Sciatic nerve (tissue), 2 donors: ENCODE results near the gene DDR1. TPM values are rescaled to one million over a fixed set of nuclear protein-coding genes. Genes with fewer than 3 reads are reported as not detected.

Experiments used
- ATAC-seq: fragments of 200-7000 bp; cut with Tn5 transposase; one replicate; pipeline ENCODE4 v1.9.1; 2020; ENCODE audit warnings: mild to moderate bottlenecking, moderate library complexity
- DNase-seq: peaks from one replicate; pipeline ENCODE4 v3.0.0-alpha.2; 2020; ENCODE audit warnings: low spot score
- intact Hi-C: fragments of 100-400 bp; cut with DNase I; formaldehyde crosslinking; loops from one replicate; pipeline ENCODE4 v1.14.2; 2022
- total RNA-seq: library from RNA; stranded (reverse); fragmentation: NEBNext Ultra II Directional; extraction: Animal tissue kit (Norgen Biotek cat#: 25700); gene quantifications from one replicate; pipeline ENCODE4 v1.2.1, GENCODE V29; 2021
- donor health status: DM: no; HTN: no; CAD: no.
- donor health status: DM: no; HTN: no; CAD: no.

The DDR1 gene
- total RNA-seq, 1 donor from 2014 or later: 93.5 TPM

DNA sequence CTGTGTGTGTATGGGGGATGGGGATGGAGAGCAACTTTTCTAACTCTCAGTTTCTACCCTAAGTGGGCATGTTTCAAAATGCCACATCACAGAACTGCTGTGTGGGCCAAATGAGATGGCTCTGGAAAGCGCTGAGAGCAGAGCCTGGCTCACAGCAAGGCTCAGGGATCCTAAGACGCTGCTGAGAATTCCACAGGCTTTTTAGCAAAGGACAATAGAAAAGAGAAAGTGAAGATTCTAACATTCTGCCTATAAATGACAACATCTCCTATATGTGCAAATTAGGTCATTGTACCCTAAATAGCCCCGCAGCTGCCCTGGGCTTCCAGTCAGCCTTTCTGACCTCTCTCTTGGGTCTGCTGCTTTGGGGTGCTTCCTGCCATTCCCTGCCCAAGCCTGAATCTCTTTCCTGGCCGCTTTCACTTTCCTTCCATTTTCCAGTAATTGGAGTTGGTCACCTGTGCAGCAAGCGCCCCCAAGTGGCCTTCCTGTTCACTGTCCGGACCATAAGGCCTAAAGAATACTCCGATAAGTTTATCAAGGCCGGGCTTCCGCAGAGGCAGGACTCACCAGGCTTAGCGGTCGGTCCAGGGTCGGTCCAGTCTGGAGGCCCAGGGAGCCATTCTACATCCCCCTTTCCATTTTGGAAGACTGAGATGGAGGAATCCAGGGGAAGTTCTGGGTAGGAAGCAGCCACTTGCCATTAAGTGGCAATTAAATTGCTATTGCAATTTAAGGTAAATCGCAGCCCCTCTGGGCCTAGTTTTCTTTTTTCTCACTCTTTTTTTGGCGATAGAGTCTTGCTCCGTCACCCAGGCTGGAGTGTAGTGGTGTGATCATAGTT lies 6.7 kb upstream of the DDR1 start:
- DNase-seq (peak; percentile 95), ATAC-seq (peak; percentile 91)
- intact Hi-C loops: no loop called here

DNA sequence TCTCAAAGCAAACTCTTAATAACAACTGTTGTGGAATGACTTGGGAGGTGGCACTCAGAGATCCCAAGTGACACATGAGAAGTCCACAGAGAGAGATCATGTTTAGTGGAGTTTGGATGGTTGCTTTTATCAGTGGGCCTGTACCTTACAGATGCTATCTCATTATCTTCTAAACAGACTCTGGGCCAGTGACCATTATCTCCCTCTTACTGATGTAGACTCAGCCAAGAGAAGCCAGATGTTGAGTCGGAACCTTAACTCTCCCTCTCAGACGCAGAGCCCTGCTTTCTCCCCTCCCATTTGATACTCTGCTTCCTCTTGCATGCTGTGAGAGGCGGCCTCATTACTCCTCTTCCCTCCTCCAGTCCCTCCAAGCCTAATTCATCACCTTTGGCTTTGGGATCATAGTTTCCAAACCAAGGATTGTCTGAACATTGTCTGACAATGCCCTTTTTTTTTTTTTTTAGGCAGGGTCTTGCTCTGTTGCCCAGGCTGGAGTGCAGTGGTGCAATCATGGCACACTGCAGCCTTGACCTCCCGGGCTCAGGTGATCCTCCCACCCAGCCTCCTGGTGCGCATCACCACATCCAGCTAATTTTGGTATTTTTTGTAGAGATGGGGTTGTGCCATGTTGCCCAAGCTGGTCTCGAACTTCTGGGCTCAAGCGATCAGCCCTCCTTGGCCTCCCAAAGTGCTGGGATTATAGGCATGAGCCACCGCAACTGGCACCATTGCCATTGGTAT lies 4.5 kb upstream of the DDR1 start:
- intact Hi-C loops: loop anchor here (5.0 kb wide), 1 partner anchor 53 kb away; no protein-coding TSS in a partner anchor
- ATAC-seq (no peak), DNase-seq (no peak)

DNA sequence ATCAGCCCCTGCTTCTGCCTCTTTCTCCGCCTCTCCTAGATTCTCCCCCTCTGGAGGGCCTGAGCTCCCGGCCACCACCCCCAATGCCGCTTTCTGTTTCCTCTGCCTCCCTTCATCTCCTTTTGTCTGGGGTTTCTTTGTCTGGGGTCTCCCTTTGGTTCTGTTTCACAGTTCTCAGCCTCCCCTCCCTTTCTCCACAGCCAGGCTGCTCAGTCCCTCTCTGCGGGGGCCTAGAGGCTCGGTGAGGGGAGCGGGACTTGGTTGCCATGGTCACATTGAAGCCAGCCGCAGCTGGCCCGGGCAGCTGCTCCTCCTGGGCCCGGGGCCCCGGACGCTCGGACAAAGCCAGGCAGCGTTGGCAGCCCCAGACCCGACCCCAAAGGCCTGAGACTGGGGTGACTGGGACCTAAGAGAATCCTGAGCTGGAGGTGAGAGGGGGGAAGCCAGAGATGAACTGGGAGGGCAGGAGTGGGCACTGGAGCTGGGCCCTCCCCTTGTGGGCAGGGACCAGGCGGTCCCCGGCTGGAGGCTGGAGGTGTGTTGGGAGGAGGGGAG lies 3.5 kb upstream of the DDR1 start:
- no peak for ATAC-seq
- intact Hi-C loops: loop anchor here (5.0 kb wide), 1 partner anchor 53 kb away; no protein-coding TSS in a partner anchor
- DNase-seq: no peak

DNA sequence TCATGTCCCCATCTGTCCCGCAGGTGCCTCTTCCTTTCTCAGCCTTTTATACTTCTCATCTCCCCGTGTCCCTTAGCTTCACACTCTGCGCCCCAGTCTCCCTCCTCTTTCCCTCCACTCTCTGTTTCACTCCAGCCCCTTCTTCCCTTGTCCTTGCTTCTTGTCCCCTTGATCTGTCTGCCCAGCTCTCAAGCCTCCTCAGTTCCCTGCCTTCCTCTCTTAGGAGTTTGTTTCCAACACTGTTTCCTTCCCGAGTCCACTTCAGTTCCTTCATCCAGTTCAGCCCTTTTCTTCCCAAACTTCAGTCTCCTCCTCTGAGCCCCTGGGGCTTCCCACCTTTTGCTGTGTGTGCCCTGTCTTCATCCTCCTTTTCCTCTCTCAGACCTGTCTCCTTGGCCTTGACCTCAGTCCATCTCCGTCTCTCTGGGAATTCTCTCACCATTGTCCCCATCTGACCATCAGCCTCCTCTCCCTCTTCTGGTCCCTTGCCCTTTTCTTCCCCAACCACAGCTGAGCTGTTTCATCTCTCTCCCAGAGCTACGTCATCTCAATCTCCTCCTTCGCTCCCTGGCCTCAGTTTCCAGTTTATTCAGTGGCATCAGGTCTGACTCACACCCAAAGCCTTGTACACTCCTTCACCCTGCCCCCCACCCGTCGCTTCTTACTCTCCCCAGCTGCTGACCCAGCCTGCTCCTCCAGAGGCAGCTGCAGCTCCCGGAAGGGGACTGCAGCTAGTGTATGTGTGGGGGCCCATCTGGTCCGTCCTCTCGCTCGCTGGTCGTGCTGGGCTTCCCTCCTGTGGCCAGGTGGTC lies 2.7 kb upstream of the DDR1 start:
- intact Hi-C loops: loop anchor here (5.0 kb wide), 1 partner anchor 54 kb away; no protein-coding TSS in a partner anchor
- peak; percentile 53 for DNase-seq
- no peak for ATAC-seq

DNA sequence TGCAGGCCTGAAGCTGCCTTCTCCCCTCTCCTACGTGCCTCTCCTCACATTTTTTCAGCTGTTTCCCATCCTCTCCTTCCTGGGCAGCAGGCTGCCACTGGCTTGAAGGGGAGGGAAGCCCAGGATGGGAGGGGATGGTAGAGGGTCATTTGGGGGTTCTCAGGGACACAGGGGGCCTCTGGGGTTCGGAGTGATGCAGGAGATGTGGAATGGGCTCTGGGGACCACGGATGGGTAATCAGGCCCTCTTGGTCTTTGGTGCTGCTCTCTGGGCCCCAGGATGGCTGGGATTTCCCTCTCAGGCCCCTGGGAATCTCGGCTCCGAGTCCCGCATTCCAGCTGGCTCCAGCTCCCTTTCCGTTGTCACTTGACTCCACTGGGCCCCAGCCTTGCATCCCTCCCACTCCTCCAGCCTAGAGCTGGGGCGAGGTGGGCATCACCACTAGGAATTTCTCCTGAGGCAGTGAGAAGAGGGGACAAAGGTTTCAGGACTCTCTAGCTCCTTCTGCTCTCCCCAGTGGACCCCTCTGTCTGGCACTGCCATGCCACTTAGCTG lies 2.0 kb upstream of the DDR1 start:
- DNase-seq (peak; percentile 60), ATAC-seq (no peak)
- intact Hi-C loops: loop anchor here (5.0 kb wide), 1 partner anchor 55 kb away; no protein-coding TSS in a partner anchor

DNA sequence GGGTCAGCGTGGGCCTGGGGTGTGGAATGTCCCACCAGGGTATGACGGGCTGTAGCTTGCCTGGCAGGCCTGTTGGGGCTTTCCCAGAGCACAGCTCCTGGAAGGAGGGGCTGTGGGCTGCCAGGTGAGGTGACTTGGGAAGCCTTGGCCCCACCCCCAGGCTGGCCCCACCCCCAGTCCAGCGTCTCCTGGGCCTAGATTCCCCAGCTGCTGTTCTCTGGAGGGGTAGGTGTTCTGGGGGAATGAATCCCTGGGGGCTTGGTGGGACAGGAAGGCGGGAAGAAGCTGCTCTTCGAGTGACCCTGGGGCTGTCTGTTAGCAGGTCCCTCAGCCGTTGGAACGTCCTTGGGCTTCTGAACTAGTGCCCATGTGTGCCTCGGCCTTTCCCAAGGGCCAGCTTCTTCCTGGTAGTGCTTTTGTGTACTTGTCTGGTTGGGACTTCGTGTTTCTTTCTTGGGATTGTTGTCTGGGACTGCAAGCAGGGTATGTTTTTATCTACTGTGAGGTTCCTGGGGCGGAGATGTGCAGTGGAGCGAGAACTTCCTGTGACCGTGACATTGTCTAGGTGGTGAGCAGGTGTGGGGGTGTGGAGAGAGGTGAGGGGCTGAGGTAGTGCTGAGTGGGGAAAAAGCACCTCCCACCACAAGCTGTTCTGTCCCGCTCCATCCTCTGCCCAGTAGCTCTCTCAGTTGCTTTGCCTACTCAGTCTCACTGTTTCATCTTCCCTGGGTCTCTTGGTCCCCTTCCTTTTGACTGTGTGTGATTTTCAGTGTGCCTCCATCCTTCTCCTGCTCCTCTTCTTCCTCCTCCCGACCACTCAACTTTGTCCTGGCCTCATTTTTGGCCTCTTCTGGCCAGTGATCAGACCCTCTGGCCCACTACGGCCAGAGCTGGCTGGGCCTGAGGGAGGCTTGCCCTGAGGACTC lies 1.3 kb upstream of the DDR1 start:
- ATAC-seq (peak; percentile 2), DNase-seq (peak; percentile 62)
- intact Hi-C loops: loop anchor here (5.0 kb wide), 1 partner anchor 56 kb away; no protein-coding TSS in a partner anchor

DNA sequence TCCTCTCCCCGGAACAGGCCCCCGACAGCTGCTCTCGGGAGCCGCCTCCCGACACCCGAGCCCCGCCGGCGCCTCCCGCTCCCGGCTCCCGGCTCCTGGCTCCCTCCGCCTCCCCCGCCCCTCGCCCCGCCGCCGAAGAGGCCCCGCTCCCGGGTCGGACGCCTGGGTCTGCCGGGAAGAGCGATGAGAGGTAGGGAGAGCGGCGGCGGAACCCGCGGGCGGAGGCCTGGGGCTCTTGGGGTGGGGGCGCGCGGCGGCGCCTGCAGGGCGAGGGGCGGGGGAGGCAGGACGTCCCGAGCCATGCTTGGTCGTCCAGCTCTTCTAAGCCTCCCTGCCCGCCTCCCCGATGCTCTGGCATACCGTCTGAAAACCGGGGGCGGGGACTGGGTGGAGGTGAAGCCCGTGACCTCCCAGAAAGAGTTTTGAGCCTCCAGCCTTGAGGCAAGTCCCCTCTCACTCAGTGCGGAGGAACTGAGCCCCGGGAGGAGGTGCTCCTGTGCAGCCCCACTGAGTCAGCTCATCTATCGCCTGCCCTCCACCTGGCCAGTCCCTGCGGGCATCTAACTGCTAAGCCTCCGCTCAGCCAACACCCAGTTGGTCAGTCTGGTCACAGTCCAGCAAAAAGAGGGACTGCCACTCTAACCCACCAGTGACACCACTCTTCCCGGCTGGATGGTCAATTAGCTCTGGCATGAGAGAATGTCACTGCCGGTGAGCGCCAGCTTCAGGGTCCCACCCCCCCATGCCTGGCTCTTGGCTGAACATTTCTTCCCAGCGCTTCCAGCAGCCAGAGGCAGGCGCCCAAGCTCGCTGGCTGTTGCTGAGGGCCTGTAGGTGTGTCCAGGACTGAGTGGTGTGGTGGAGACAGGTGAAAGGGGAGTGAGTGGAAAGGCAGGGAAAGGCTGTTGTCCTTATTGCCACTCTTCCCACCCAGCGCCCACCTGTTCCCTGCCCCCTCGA lies 482 bp downstream of the DDR1 start:
- DNase-seq (peak; percentile 73), ATAC-seq (peak; percentile 23)
- intact Hi-C loops: loop anchor here (5.0 kb wide), 1 partner anchor 58 kb away; no protein-coding TSS in a partner anchor

DNA sequence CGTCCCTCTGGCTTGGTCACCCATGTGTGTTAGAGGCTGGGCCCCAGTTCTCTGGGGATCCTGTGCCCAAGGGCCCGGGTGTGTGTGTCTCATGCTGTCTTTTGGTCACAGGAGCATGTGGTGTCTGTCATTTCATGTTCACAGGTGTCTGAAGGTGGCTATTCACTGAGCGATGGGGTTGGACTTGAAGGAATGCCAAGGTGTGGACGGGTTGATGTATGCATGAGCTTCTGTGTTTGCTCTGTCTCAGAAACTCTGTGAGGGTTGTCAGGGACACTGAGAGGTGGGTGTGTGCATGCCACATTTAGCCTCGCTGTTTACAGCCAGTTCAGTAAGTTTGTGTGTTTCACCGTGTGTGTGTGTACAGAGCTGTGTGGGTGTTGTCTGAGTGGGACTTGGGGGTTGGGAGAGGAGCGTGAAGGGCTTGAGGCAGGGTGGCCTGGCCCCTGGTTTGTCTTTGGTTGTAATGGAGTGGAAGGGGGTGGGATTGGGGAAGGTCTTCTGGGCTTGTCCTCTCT lies 1.2 kb downstream of the DDR1 start:
- ATAC-seq (peak; percentile 5), DNase-seq (no peak)
- intact Hi-C loops: no loop called here

DNA sequence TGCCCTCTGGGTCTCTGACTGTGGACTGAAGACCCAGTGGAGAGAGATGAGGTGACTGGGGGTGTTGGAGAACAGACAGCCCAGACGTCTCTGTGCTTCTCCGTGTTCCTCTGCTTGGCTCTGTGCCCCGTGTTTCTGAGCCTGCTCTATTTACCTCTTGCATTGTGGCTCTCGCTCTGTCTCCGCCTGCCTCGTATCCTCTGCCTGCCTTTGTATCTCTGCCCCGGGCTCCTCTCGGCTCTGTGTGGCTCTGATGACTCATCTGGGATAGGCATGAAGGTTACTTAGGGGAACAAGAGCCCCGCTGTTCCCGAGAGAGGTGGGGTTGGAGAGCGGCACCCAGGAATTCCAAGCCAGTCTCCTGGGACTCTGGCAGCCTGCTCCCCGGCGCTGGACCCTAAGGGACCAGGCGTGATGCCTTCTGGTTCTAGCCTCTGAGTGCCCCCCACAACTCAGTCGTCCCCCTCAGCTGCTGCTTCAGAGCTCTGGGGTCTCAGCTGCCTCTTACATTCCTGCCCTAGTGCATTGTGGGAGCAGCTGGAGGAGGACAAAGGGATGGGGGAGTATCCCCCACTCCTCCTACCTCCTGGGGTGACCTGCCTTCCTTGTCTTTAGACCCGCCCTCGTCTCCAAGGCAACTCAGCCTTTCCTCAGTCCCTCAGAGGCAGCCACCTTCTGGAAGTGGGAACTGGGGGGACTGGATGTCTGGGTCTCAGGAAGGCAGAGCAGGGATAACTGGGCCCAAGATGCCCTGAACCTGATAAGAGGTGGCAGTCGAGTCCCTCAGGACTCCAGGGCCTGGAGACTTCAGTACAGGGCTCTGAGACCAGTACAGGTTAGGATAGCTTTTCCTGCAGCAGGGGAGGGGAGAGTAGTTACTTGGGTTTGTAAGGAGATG lies 1.9 kb downstream of the DDR1 start:
- DNase-seq (peak; percentile 72), ATAC-seq (peak; percentile 22)
- intact Hi-C loops: no loop called here

DNA sequence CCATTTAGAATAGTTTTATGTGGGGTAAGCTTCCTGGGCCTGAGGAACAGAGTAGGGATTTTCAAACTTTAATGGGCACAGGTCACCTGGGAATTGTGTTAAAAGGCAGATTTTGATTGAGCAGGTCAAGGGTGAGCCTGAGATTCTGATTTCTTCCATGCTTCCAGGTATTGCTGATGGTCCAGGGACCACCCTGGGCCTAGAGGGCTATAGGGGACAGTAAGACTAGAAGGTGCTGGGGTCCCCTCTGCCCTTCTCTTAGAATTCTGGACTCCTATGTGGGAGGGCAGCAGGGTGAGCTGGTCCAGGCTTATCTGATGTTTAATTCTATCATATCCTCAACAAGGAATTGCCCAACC lies 2.6 kb downstream of the DDR1 start:
- intact Hi-C loops: no loop called here
- ATAC-seq (no peak), DNase-seq (peak; percentile 8)

DNA sequence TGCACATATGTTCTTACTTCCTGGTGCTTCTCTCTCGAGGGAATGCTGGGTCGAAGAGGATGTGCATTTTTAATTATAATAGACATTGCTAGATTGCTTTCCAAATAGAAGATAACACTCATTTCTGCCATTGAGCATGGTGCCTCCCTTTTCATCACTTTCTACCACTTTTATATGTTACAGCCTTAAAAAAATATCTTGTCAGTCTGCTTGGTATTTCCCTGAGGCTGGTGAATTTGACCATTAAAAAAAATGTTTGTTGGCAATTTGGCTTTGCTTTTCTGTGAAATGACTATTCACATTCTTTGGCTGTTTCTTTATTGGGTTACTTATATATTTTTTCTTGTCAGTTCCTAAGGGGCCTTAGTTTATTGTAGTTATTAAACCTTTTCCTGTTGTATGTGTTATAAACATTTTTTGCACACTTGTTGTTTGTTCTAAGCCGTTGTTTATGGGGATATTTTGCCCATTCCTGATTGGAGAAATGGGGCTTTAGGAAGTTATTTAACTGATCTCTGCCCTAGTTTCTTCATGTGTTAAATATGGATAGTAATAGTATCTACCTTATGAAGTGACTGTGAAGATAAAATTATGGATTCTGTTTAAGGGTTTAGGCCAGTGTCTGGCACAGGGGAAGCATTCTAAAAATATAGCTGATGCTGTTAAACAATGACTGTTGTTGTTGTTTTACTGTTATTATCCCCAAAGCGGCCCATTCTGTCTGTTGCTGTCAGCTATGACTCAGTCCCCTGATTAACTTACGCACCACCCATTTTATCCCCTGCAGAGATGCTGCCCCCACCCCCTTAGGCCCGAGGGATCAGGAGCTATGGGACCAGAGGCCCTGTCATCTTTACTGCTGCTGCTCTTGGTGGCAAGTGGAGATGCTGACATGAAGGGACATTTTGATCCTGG lies 3.8 kb downstream of the DDR1 start:
- intact Hi-C loops: no loop called here
- ATAC-seq: no peak
- no peak for DNase-seq

DNA sequence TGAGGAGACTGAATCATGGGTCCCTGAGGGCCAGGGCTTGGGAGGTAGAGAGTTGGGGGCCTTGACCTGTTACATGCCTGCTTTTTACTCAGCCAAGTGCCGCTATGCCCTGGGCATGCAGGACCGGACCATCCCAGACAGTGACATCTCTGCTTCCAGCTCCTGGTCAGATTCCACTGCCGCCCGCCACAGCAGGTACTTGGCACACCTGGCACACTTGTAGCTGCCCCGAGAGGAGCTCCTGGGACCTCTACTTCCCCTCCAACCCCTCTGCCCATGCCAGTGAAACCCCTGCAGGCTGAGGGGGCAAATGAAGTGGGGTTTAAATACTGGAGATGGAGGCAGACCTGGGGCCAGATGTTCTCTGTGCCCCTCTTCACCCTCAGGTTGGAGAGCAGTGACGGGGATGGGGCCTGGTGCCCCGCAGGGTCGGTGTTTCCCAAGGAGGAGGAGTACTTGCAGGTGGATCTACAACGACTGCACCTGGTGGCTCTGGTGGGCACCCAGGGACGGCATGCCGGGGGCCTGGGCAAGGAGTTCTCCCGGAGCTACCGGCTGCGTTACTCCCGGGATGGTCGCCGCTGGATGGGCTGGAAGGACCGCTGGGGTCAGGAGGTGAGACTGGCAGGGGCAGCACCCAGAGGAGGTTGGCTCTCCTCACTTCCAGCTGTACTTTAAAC lies 4.6 kb downstream of the DDR1 start:
- ATAC-seq (no peak), DNase-seq (peak; percentile 56)
- intact Hi-C loops: no loop called here

DNA sequence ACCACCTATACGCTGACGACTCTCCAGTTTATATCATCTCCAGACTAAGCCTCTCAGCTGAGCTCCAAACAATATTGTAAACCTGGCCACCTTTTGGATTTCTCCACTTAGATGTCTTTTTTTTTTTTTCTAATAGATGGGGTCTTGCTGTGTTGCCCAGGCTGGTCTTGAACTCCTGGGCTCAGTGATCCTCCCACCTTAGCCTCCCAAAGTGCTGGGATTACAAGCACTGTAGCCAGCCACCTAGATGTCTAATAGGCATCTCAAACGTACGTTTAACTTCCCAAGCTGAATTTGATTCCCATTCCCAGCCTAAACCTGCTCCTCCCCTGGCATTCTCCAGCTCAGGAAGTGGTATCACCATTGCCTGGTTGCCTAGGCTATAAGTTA lies 5.2 kb downstream of the DDR1 start:
- ATAC-seq: no peak
- intact Hi-C loops: no loop called here
- peak; percentile 25 for DNase-seq
